NT2/D1 (cell line): ENCODE data around the gene RCCD1.

Source experiments
- SUZ12 ChIP-seq: IDR thresholded peaks from 2 replicates; pipeline ENCODE4 v1.6.1; 2011; ENCODE audit not compliant: insufficient read length, insufficient read depth; ENCODE audit errors: extremely low read depth
- YY1 ChIP-seq: IDR thresholded peaks from 2 replicates; pipeline ENCODE4 v1.6.1; 2011; ENCODE audit not compliant: insufficient read length, insufficient read depth
- ZNF274 ChIP-seq: IDR thresholded peaks from 2 replicates; pipeline ENCODE4 v1.6.1; 2011; ENCODE audit warnings: mild to moderate bottlenecking, low read depth, low read length

- TF ChIP-seq YY1 (no peak), ZNF274 (no peak), SUZ12 (no peak)
These were observed 27.0 kb downstream of the RCCD1 start for GRCh38 chr15:90981681-90982080.
